ENCODE results near the gene ANKRD23.

ANKRD23 gene

GRCh38 chr2:96835830-96836229, 8.0 kb downstream of the ANKRD23 start:
- no peak for DNase-seq

DNA sequence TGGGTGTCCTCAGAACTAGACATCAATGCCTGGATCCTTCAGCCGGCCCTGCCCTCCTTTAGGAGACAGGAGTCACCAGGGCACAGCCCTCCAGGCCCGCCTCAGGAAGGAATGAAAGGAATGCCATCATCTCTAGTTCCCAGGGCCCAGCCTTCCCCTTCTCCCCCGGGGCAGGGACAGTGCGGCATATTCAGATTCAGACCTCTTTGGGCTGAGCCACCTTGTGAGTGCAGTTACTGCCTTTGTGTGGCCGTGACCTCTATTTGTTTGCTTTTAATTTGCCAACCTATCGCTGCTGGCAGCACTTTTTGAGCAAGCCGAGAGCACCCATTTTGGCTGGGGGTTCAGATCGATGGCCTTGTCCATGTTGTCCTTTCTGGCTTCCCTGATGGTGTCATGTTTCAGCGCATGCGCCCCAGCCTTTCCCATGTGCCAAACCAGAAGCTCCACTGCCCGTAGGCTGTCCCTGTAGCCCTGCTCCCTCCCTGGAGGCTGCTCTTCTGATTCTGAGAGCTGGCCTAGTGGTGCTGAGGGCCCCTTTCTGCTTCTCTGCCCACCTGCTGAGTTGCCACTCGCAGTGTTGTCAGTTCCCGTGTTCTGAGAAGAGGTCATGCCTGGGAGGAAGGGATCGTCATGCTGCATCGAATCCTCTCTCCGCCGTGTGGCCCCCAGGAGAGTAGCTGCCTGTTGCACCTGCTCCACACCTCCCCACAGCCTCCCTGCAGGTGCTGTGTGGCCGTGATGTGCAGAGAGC, 10.9 kb downstream of the ANKRD23 start:
- DNase-seq, result no peak

- no peak for DNase-seq
Measured at GRCh38 chr2:96832408-96832753, 11.4 kb downstream of the ANKRD23 start.

DNA sequence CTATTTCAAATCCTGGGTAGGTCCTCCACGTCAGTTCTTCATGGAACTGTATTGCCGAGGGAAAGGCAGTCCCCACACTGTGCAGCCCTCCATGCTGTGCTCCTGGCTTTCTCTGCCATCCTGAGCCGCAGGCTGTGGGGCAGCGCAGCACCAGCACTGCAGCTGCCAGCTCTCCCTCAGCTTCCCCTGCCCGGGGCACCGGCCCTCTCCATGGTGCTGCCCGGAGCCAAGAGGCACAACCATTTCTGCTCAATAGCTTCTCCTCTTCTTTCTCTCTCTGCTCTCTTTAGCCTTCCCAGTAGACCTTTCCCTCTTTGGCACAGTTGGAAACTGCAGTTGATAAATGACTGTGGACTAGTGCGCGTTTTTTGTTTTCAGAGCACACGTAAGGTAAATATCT, 12.1 kb downstream of the ANKRD23 start:
- no peak for DNase-seq

DNA sequence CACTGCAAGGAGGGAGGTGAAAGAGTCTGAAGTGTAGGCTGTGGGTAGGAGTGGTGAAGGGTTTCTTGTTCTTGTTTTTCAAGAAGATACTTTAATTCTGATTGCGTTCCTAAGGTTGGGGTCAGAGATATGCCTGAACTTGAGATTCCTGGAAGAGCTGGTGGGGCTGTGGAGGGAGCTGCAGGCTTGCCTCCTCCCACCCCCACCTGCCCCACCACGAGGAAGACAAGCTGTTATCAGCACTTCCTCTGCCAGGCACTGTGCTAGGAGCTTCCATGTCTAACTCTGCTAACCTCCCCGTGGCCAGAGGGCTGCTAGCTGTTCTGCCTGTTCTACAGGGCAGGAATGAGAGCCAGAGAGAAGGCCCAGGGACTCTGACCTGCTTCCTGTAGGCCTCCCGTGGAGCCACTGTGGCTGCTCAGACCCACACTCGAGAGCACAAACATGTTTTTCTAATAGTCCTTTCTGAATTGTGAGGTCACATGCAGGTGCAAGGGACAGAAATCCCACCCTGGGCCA, 13.7 kb downstream of the ANKRD23 start:
- DNase-seq, result peak; percentile 58

GRCh38 chr2:96828874-96829273, 14.9 kb downstream of the ANKRD23 start:
- no peak for DNase-seq

GRCh38 chr2:96828436-96828835, 15.4 kb downstream of the ANKRD23 start:
- no peak for DNase-seq

DNA sequence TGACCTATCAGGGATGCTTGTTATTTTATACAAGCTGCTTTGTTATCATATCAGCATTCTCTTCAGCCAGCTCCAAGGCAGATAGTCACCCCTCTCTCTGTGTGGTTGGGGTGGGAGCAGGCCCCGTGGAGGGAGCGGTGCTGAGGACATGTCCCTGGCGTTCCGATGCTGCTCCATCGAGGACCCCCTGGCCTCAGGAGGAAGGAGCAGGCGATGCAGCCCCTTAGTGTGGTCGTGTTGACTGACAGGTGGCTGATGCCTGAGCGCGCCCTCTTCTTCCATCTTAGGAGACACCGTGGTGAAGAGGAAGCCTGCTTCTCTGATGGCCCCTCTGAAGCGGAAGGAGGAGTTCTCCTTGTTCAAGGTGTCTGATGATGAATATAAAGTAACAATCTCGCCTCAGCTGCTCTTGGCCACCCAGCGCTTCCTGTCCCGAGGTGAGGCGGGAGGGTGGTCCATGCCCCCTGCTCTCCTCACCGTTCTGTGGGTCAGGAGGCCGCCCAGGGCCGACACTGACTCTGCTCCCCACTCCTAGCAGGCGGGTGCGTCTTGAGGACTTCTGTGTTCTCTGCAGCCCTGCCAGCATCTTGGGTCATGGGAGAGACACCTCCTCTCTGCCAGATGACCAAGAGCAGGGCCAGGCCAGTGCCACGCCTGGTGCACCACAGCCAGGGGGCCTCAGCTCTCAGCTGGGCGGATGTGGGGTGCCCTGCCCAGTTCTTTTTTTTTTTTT, 17.1 kb downstream of the ANKRD23 start:
- no peak for DNase-seq

- DNase-seq, result no peak
Measured at GRCh38 chr2:96825057-96825456, 18.8 kb downstream of the ANKRD23 start.

DNA sequence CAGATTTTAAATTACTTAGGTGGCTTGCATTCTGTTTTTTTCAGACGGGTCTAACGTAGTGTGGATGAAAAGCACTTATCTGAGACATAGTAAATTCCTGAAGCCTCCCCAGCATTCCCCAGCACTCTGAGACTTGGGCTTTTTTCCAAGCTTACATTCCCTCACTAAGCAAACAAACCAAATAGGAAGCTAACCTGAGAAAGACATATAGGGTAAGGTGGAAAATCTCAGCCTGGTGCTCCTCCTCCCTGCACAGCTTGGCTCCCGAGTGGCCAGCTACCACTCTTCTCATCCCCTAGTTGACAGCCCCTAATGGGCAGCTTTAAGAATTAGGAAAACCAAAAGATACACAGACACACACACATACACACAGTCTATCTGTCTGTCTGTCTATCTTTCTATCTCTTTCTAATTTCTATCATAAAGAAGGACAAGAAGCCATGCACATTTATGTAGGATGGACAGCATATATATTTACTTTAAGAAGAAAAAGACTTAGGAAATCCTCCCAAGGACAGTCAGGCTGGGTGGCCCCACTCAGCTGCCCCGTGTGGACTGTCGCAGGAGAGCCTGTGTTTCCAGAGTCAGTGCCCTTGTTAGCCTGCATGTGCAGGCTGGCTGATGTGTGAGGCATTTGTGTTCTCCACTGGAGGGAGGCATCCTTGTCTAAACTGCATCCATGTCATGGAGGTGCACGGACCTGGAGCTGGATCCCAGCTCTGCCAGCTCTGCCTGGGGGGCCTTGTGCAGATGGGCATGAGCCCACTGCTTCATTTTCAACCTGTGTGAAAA, 19.5 kb downstream of the ANKRD23 start:
- DNase-seq, result no peak

DNA sequence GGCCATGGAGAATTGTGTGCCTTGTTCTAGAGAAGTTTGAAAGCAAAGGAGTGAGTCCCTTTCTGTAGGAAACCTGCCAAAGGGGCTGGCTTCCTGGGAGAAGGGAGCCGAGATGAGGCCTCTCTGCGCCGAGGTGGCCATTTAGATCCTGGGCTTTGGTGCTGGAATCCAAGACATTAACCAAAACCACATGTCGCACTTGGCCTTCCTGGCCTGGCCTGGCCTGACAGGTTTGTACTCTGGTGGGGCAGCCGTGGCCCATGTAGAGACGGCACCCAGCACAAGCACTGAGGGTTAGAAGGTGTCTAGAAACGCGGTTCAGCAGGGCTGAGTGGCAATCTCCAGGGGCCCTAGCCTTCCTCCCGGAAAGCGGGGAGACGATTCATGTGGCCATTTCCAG, 20.6 kb downstream of the ANKRD23 start:
- no peak for DNase-seq

GRCh38 chr2:96822786-96823185, 21.0 kb downstream of the ANKRD23 start:
- DNase-seq, result no peak

GRCh38 chr2:96821113-96821675, 22.6 kb downstream of the ANKRD23 start:
- DNase-seq, result no peak

- DNase-seq, result no peak
Measured at GRCh38 chr2:96819876-96820511, 23.8 kb downstream of the ANKRD23 start.

GRCh38 chr2:96819128-96819875, 24.5 kb downstream of the ANKRD23 start:
- DNase-seq, result peak; percentile 93

GRCh38 chr2:96817882-96818281, 25.9 kb downstream of the ANKRD23 start:
- peak; percentile 24 for DNase-seq

DNA sequence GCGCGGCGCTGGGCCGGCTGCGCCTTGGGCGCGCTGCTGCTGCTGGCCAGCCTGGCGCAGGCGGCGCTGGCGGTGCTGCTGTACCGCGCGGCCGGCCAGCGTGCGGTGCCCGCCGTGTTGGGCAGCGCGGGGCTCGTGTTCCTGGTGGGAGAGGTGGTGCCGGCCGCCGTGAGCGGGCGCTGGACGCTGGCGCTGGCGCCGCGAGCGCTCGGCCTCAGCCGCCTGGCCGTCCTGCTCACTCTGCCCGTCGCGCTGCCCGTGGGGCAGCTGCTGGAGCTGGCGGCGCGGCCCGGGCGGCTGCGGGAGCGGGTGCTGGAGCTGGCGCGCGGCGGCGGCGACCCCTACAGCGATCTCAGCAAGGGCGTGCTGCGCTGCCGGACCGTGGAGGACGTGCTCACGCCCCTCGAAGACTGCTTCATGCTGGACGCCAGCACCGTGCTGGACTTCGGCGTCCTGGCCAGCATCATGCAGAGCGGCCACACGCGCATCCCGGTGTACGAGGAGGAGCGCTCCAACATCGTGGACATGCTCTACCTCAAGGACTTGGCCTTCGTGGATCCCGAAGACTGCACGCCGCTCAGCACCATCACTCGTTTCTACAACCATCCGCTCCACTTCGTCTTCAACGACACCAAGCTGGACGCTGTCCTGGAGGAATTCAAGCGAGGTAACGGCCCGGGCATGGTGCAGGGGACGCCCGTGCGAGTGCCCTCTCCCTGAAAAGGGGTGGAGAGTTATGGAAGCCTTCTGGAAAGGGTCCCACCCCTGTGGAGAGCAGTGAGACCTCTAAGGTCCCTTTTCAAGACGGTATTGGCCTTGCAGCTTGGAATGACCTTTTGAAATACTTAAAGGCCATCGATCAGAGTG, 26.8 kb downstream of the ANKRD23 start:
- DNase-seq, result peak; percentile 25

DNA sequence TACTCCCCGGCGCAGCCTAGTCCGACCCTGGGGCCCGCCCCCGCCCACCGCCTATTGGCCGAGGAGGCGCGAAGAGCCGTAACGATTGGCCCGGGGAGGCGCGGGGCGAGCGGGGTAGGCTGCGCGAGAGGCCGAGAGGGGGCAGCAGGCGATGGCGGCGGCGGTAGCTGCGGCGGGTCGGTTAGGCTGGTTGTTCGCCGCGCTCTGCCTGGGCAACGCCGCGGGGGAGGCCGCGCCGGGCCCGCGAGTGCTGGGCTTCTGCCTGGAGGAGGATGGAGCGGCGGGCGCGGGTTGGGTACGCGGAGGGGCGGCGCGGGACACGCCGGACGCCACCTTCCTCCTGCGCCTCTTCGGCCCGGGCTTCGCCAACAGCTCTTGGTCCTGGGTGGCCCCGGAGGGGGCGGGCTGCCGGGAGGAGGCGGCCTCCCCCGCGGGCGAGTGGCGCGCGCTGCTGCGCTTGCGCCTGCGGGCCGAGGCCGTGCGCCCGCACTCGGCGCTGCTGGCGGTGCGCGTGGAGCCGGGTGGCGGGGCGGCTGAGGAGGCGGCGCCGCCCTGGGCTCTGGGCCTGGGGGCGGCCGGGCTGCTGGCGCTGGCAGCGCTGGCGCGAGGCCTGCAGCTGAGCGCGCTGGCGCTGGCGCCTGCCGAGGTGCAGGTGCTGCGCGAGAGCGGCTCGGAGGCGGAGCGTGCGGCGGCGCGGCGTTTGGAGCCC, 27.5 kb downstream of the ANKRD23 start, which contains the start of gene CNNM3:
CNNM3 (plus strand) TSS at position 142 of the 709 bp plus-strand sequence; CDS start at position 152, 10 bp downstream.
- peak; percentile 98 for DNase-seq

- DNase-seq, result peak; percentile 50
Measured at GRCh38 chr2:96815326-96816126, 28.3 kb downstream of the ANKRD23 start.
